Retinal pigment epithelial cell (primary cell): ENCODE measurements around the gene PRCC.

ENCODE experiments used
- DNase-seq: peaks from one replicate; pipeline ENCODE4 v3.0.0-alpha.2; 2010; ENCODE audit warnings: low read depth
- H3K4me3 ChIP-seq: 2 replicates; pipeline ENCODE4 v1.5.1; 2011; ENCODE audit warnings: mild to moderate bottlenecking, low read length, control low read depth, moderate library complexity
- TF ChIP-seq, protein P1 (sequence below): conservative IDR thresholded peaks from 2 replicates; pipeline ENCODE4 v1.5.1; 2011; ENCODE audit warnings: low read depth, low read length, control low read depth, inconsistent platforms

The PRCC gene

DNA sequence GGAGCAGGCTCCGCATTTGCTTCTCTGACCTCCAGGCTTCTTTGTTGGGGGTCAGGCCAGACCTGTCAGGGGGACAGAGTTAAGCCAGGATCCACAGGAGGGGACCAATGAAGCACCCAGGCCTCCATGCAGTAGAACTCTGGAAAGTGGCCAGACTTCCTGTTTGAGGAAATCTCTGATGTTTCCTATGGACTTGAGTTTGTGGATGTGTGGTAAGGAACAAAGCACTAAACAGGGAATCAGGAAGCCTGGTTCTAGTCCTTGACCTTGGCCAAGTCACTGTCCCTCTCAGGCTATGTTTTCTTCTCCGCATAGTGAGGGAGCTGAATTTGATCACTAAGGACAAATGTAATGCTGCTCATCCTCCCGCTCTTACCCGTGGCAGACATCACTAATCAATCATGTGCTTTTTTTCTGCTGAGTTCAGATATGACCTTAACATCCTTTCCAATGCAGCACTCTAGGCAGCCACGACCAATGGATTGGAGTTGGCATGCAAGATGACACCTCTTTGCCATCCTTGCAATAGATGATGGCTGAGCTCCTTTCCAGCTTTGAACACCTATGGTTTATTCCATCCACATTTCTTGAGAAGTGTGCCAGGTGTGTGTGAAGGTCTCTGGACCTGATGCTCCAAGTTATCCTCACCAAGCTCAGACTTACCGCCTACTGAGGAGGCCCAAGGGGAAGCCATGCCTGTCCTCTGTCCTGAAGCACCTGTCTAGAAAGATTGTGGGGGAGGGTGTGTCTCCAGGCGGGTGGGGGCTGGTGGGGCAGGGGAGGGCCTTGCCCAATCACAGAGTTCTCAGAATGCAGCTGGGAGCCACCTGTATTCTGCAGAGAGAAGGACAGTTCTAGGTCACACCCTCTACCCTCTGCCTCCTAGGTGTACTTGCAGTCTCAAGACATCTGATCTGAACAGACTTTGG lies 39.4 kb downstream of the PRCC start:
- H3K4me3 ChIP-seq: no peak overlapping the region
- TF ChIP-seq, protein P1, sequence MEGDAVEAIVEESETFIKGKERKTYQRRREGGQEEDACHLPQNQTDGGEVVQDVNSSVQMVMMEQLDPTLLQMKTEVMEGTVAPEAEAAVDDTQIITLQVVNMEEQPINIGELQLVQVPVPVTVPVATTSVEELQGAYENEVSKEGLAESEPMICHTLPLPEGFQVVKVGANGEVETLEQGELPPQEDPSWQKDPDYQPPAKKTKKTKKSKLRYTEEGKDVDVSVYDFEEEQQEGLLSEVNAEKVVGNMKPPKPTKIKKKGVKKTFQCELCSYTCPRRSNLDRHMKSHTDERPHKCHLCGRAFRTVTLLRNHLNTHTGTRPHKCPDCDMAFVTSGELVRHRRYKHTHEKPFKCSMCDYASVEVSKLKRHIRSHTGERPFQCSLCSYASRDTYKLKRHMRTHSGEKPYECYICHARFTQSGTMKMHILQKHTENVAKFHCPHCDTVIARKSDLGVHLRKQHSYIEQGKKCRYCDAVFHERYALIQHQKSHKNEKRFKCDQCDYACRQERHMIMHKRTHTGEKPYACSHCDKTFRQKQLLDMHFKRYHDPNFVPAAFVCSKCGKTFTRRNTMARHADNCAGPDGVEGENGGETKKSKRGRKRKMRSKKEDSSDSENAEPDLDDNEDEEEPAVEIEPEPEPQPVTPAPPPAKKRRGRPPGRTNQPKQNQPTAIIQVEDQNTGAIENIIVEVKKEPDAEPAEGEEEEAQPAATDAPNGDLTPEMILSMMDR: no peak
- no peak for DNase-seq

DNA sequence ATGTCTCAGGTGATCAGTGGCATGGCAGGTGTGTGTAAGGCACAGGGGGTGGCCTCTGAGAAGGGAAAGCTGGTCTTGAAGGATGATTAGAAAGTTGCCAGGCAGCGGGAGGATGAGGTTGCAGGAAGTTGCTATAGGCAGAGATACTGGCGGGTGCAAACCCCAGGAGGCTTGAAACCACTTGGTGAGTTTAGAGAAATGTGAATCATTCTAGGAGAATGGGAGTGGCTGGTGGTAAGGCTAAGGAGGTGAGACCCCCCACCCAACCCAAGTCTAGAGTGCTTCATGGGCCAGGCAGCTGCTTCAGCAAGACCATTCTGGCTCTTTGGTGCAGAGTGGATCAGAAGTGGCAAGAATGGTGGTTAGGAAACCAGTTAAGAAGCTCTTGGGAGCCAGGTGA lies 40.3 kb downstream of the PRCC start:
- TF ChIP-seq, protein P1: no peak
- no peak overlapping the region for H3K4me3 ChIP-seq
- no peak for DNase-seq

DNA sequence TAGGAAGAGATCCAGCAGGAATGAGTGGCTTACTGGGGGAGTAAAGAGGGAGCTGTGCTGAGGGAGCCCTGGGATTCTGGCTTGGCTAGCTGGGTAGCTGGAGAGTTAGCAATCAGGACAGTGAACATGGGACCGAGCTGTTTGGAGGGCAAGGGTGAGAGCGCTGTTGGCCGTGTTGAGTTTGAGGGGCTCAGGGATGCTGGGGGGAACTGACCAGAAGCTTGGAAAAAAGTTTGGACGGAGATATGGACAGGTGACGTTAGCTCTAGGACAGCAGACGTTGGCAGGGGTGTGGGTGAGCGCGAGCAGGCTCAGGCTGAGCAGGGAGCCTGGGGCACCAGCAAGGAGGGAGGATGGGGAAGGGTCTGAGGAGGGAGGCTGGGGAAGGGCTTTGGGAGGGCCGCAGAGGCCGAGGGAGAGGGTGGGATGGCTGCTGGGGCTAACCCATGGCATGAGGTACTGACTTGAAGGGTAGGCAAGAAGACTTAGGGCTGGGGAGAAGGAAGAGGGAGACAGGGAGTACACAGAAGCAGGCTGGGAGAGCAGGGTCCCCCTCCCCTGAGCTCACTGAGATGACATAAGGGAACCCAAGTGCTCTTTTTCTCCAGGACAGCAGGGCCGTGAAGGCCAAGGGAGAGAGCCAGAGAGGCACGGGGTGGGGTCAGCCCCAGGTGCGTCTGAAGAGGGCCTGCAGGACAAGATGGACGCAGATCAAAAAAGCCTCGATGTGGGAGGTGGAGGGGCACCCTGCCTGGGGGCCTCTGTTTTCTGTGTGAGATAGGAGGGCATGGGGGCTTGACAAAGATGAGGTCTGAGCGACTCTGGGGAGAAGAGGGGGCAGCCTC lies 41.1 kb downstream of the PRCC start:
- no peak for DNase-seq
- no peak overlapping the region for H3K4me3 ChIP-seq
- TF ChIP-seq, protein P1: no peak

DNA sequence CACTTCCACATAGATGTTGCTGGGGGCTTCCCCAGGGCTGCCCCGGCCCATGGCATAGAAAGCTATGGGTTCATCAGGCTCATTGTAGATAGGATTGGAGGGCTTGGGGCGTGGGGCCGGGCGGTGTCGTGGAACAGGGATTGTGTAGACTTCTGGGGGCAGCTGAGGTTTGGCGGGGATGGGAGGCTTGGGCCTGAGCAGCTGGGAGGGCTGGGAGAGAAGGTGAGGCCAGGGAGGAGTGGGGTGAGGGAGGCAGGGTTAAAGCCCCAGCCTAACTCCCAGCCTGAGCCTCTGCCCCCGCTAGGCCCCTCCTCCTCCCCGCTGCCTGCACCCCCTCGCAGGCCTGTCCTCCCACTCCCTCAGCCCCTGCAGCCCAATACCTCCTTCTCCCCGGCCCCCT lies 41.9 kb downstream of the PRCC start:
- no peak overlapping the region for H3K4me3 ChIP-seq
- TF ChIP-seq, protein P1: no peak
- no peak for DNase-seq

GRCh38 chr1:156809711-156810366 lies 42.5 kb downstream of the PRCC start:
- no peak for DNase-seq
- no peak overlapping the region for H3K4me3 ChIP-seq
- TF ChIP-seq, protein P1: no peak

DNA sequence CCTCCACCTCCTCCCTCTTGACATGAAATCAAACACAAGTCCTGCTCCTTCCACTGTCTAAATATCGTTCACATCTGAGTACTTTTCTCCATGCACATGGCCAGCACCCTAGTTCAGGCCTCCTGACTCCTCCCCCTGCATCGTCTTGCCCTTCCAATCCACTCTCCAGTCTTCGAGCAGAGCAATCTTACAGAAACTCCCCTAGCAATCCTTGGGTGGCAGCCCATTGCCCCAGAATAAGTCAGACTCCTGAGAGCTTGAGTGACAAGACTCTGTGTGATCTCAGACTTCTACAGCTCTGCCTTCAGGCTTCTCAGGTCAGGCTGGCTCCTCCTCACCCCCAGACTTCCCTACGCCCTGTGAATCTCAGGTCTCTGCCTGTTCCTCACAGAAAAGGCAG lies 43.8 kb downstream of the PRCC start:
- DNase-seq: no peak
- TF ChIP-seq, protein P1: no peak

More for the DNA sequence above, 43.8 kb downstream of the PRCC start:
- no peak overlapping the region for H3K4me3 ChIP-seq
